Prostate gland (tissue), 2 donors: Measurements from ENCODE around the gene HTR5A.

Source experiments
- POLR2A ChIP-seq: fragments of 450-650 bp; IDR thresholded peaks from one replicate; pipeline ENCODE4 v1.6.1; 2016; ENCODE audit warnings: antibody characterized with exemption, mild to moderate bottlenecking
- POLR2AphosphoS5 ChIP-seq: sonication (generic); formaldehyde crosslinking; IDR thresholded peaks from one replicate; pipeline ENCODE4 v1.6.1; 2017; ENCODE audit warnings: antibody characterized with exemption
- TF ChIP-seq, protein P1 (sequence below), 4 experiments: fragments of 200-600 bp in 2 of 4; fragments of 450-650 bp in 2 of 4; sonication (generic) in 2 of 4; IDR thresholded peaks; 1 replicate in 3 of 4; 2 replicates in 1 of 4; pipeline ENCODE4 v1.5.1; 2016 to 2019; ENCODE audit warnings: antibody characterized with exemption in 4 of 4, mild to moderate bottlenecking in 2 of 4, moderate library complexity in 2 of 4

DNA sequence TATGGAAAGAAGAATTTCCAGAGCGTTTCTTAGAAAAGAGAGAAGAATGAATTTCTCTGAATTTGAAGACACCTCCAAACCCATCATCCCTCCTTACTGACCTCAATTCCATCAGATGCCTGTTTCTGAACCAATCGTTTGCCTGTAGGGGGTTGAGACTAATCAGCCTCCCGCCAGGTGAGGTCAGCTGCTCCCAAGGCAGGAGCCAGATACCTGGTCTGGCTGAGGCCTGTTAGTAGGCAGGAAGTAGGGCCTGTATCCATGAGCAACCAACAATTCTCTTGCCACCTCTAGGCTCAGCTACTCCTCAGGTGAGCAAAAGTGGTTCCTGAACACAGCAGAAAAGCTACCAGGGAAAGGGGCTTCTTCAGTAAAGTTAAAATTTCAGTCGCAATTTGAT, 50.3 kb downstream of the HTR5A start:
- TF ChIP-seq, protein P1, sequence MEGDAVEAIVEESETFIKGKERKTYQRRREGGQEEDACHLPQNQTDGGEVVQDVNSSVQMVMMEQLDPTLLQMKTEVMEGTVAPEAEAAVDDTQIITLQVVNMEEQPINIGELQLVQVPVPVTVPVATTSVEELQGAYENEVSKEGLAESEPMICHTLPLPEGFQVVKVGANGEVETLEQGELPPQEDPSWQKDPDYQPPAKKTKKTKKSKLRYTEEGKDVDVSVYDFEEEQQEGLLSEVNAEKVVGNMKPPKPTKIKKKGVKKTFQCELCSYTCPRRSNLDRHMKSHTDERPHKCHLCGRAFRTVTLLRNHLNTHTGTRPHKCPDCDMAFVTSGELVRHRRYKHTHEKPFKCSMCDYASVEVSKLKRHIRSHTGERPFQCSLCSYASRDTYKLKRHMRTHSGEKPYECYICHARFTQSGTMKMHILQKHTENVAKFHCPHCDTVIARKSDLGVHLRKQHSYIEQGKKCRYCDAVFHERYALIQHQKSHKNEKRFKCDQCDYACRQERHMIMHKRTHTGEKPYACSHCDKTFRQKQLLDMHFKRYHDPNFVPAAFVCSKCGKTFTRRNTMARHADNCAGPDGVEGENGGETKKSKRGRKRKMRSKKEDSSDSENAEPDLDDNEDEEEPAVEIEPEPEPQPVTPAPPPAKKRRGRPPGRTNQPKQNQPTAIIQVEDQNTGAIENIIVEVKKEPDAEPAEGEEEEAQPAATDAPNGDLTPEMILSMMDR (IDR thresholded peaks at IDR 0.05) = no peak
- TF ChIP-seq POLR2AphosphoS5 (no peak), POLR2A (no peak)
